Fibroblast of lung (primary cell): Measurements from ENCODE around the gene L3MBTL2.

Source experiments
- EZH2 ChIP-seq: IDR thresholded peaks from 2 replicates; pipeline ENCODE4 v1.5.1; 2012; ENCODE audit warnings: low read length, control low read depth, mild to moderate bottlenecking; ENCODE audit errors: missing control alignments
- TF ChIP-seq, protein P1 (sequence below), 2 donors: IDR thresholded peaks in 1 of 2; conservative IDR thresholded peaks in 1 of 2; 1 replicate in 1 of 2; 2 replicates in 1 of 2; pipeline ENCODE4 v1.5.1; 2011 to 2012; ENCODE audit warnings: low read length in 2 of 2, control low read depth in 1 of 2, inconsistent platforms in 1 of 2, low read depth in 1 of 2, mild to moderate bottlenecking in 1 of 2

DNA sequence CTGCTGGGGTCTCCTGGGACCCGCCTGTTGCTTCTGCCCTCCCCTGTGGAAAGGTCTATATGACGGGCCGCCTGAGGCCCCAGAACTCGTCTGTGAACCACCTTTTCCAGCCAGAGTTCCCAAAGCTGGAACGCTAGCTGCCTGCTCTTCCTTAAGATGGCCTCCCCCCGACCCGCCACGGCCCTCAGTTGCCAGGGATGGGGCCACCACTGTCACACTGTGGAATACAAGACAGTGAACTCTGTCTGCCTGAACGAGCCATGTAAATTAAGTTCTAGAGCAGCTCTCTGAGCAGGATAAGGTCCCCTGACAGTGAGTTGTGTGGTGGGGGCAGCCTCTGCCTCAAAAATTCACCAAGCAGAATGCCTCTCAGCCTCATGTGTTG, 25.3 kb downstream of the L3MBTL2 start:
- TF ChIP-seq, protein P1, sequence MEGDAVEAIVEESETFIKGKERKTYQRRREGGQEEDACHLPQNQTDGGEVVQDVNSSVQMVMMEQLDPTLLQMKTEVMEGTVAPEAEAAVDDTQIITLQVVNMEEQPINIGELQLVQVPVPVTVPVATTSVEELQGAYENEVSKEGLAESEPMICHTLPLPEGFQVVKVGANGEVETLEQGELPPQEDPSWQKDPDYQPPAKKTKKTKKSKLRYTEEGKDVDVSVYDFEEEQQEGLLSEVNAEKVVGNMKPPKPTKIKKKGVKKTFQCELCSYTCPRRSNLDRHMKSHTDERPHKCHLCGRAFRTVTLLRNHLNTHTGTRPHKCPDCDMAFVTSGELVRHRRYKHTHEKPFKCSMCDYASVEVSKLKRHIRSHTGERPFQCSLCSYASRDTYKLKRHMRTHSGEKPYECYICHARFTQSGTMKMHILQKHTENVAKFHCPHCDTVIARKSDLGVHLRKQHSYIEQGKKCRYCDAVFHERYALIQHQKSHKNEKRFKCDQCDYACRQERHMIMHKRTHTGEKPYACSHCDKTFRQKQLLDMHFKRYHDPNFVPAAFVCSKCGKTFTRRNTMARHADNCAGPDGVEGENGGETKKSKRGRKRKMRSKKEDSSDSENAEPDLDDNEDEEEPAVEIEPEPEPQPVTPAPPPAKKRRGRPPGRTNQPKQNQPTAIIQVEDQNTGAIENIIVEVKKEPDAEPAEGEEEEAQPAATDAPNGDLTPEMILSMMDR (conservative IDR thresholded peaks at IDR 0.05 in 1 of 2, IDR thresholded peaks at IDR 0.05 in 1 of 2; ENCODE audit: low read depth in 1 of 2, low read length in 2 of 2), result no peak
- no peak for TF ChIP-seq EZH2
